Measurements from ENCODE around the gene IL19.

The IL19 gene

DNA sequence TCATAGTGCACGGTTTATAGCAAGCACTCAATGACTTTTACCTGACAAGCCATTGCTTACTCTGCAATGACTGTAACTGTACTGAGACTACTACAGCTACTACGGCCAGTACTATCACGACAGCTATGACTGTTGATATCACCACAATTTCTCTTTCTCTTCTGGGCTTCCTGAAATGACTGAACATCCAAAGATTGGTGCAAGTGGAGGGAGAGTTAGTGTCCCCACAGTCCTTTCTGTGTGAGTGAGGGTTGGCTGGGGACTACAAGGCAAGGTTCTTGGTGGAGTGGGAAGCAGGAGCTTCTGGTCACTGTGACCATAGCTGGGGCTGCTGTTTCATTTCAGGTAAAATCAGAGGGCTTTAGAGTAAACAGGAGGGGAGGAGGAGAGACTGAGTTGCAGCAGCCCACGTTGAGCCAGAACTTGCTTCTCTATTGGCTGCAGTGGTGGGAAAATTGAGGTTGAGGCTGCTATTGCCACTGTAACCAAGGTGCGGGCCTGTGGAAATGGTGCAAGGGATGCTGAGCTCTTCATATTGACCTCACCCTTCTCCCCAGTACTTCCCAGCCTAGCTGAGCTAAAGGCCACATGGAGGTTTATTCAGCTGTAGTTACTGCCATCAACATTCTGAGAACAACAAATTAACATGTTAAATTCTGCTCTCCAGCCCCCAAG, 15.8 kb downstream of the IL19 start:
- Histone ChIP-seq H3K27me3 (ENCODE audit: low read length) (no peaks in the 10 kb centered on the region), H4K20me1 (ENCODE audit: low read depth, low read length) (no peaks in the 10 kb centered on the region), H3K9ac (ENCODE audit: low read length) (no peak overlapping the region), H3K36me3 (ENCODE audit: low read length) (no peaks in the 10 kb centered on the region), H3K27ac (ENCODE audit: low read depth, low read length) (no peak overlapping the region), H3K9me3 (ENCODE audit: insufficient read depth, low read length) (no peaks in the 10 kb centered on the region), H3K4me3 (ENCODE audit: insufficient read depth, low read length, poor library complexity, severe bottlenecking) (no peak overlapping the region), H3F3A (ENCODE audit: insufficient read depth) (no peaks in the 10 kb centered on the region), H3K79me2 (ENCODE audit: insufficient read depth, low read length) (no peaks in the 10 kb centered on the region), H3K4me2 (ENCODE audit: low read depth, low read length, poor library complexity, severe bottlenecking) (no peak overlapping the region), H2AFZ (ENCODE audit: low read depth, low read length, severe bottlenecking) (no peak overlapping the region), H3K9me2 (replicated peaks; ENCODE audit: insufficient read depth, low read length) (no peaks in the 10 kb centered on the region)
- TF ChIP-seq, protein P1, sequence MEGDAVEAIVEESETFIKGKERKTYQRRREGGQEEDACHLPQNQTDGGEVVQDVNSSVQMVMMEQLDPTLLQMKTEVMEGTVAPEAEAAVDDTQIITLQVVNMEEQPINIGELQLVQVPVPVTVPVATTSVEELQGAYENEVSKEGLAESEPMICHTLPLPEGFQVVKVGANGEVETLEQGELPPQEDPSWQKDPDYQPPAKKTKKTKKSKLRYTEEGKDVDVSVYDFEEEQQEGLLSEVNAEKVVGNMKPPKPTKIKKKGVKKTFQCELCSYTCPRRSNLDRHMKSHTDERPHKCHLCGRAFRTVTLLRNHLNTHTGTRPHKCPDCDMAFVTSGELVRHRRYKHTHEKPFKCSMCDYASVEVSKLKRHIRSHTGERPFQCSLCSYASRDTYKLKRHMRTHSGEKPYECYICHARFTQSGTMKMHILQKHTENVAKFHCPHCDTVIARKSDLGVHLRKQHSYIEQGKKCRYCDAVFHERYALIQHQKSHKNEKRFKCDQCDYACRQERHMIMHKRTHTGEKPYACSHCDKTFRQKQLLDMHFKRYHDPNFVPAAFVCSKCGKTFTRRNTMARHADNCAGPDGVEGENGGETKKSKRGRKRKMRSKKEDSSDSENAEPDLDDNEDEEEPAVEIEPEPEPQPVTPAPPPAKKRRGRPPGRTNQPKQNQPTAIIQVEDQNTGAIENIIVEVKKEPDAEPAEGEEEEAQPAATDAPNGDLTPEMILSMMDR (IDR thresholded peaks at IDR 0.05; ENCODE audit: insufficient read depth, low read length, poor library complexity, severe bottlenecking): no peak
- no peak for TF ChIP-seq EZH2phosphoT487 (conservative IDR thresholded peaks at IDR 0.05; ENCODE audit: low read length)

DNA sequence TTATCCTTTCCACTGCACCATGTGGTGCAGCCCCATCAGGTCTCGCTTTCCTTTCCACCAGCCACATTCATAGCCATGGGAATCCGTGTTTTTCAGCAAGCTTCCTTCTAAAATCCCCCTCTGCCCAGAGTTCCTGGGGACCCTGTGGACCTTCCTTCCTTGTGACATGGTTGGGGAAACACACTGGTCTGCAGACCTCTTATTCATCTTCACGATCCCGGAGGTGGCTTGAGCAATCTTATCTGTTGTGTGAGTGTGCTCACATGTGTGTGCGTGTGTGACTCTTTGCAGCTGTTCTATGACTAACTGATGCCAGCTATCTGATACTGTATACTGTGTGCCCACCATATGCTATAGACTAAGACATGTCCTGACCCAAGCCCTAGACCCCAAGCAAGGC, 17.3 kb downstream of the IL19 start:
- H3K9me3 ChIP-seq (ENCODE audit: insufficient read depth, low read length): no peaks in the 10 kb centered on the region
- no peaks in the 10 kb centered on the region for H3K27me3 ChIP-seq (ENCODE audit: low read length)
- H3F3A ChIP-seq (ENCODE audit: insufficient read depth): no peaks in the 10 kb centered on the region
- no peak overlapping the region for H3K27ac ChIP-seq (ENCODE audit: low read depth, low read length)
- no peaks in the 10 kb centered on the region for H3K36me3 ChIP-seq (ENCODE audit: low read length)
- H3K9ac ChIP-seq (ENCODE audit: low read length): no peak overlapping the region
- no peaks in the 10 kb centered on the region for H4K20me1 ChIP-seq (ENCODE audit: low read depth, low read length)
- no peak overlapping the region for H3K4me2 ChIP-seq (ENCODE audit: low read depth, low read length, poor library complexity, severe bottlenecking)
- H3K4me3 ChIP-seq (ENCODE audit: insufficient read depth, low read length, poor library complexity, severe bottlenecking): no peak overlapping the region
- no peaks in the 10 kb centered on the region for H3K9me2 ChIP-seq (replicated peaks; ENCODE audit: insufficient read depth, low read length)
- TF ChIP-seq, protein P1 (IDR thresholded peaks at IDR 0.05; ENCODE audit: insufficient read depth, low read length, poor library complexity, severe bottlenecking): no peak
- TF ChIP-seq EZH2phosphoT487 (conservative IDR thresholded peaks at IDR 0.05; ENCODE audit: low read length): no peak
- H3K79me2 ChIP-seq (ENCODE audit: insufficient read depth, low read length): no peaks in the 10 kb centered on the region
- no peak overlapping the region for H2AFZ ChIP-seq (ENCODE audit: low read depth, low read length, severe bottlenecking)

DNA sequence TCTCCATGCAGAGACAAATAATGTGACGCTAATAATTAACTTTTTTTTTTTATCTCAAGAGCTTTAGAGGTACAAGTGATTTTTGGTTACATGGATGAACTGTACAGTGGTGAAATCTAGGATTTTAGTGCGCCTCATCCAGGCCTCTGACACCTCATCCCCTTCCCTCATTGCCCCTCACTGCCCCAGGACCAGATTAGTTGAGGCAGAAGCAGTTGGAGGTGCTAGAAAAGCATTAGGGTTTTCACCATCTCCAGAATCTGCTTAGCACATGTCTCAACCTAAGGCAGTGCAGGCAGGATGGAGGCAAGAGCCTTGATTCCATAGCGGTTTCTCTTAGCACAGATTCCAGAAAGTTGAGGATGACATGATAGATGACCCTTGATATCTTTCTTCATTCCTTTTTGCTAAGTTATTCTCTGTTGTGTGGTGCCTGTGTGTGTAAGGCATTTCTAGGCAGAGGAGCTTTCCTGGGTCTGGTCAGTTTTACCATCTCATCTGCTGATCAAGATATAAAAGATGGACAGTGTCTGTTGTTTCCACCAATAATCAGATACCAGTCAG, 18.0 kb downstream of the IL19 start:
- H3K27ac ChIP-seq (ENCODE audit: low read depth, low read length): no peak overlapping the region
- no peaks in the 10 kb centered on the region for H3K9me2 ChIP-seq (replicated peaks; ENCODE audit: insufficient read depth, low read length)
- H2AFZ ChIP-seq (ENCODE audit: low read depth, low read length, severe bottlenecking): no peak overlapping the region
- TF ChIP-seq, protein P1 (IDR thresholded peaks at IDR 0.05; ENCODE audit: insufficient read depth, low read length, poor library complexity, severe bottlenecking): no peak
- TF ChIP-seq EZH2phosphoT487 (conservative IDR thresholded peaks at IDR 0.05; ENCODE audit: low read length): no peak
- no peaks in the 10 kb centered on the region for H3K79me2 ChIP-seq (ENCODE audit: insufficient read depth, low read length)
- no peak overlapping the region for H3K9ac ChIP-seq (ENCODE audit: low read length)
- H3K27me3 ChIP-seq (ENCODE audit: low read length): no peaks in the 10 kb centered on the region
- H3K9me3 ChIP-seq (ENCODE audit: insufficient read depth, low read length): no peaks in the 10 kb centered on the region
- no peak overlapping the region for H3K4me2 ChIP-seq (ENCODE audit: low read depth, low read length, poor library complexity, severe bottlenecking)
- H4K20me1 ChIP-seq (ENCODE audit: low read depth, low read length): no peaks in the 10 kb centered on the region
- H3K4me3 ChIP-seq (ENCODE audit: insufficient read depth, low read length, poor library complexity, severe bottlenecking): no peak overlapping the region
- no peaks in the 10 kb centered on the region for H3K36me3 ChIP-seq (ENCODE audit: low read length)
- H3F3A ChIP-seq (ENCODE audit: insufficient read depth): no peaks in the 10 kb centered on the region
